K562 (cell line): ENCODE data around the gene HCAR3. TPM values are rescaled to one million over a fixed set of nuclear protein-coding genes. Genes with fewer than 3 reads are reported as not detected.

Source experiments
- ATAC-seq: fragments of 200-7000 bp; cut with Tn5 transposase; 3 replicates; pipeline ENCODE4 v1.9.1; 2020; ENCODE audit warnings: moderate library complexity
- BruUV-seq: library from RNA; stranded (reverse); fragments of 400-500 nt; replicated peaks from 2 replicates; lab custom pipeline; 2021; lab: Mats Ljungman, UMichigan
- CTCF ChIA-PET: fragments of 300-600 bp; formaldehyde crosslinking; extraction: SDS; loops from one replicate; lab custom pipeline; 2021; ENCODE audit warnings: low intra/inter-chr PET ratio; lab: Yijun Ruan, JAX
- POLR2A ChIA-PET: fragments of 300-600, 350-650 bp; sonication (Branson Sonifier 250); formaldehyde crosslinking; extraction: SDS; loops from one replicate; lab custom pipeline; 2021; ENCODE audit warnings: antibody characterized with exemption, inconsistent platforms; lab: Yijun Ruan, JAX
- DNase-seq, 4 experiments: peaks; one replicate each; pipeline versions ENCODE4 v3.0.0 to v3.0.0-alpha.2; 2011 to 2018; ENCODE audit warnings: low spot score in 3 of 4, mixed read lengths in 3 of 4; ENCODE audit errors: extremely low read depth in 1 of 4
- FAIRE-seq: peaks from 2 replicates; lab custom pipeline; 2011; peaks lifted over from hg19 to GRCh38; lab: Jason Lieb, UNC
- H2AFZ ChIP-seq: 2 replicates; pipeline ENCODE4 v1.6.0; 2011; ENCODE audit warnings: low read depth, low read length, control low read depth, inconsistent platforms
- H3K27ac ChIP-seq: fragments of 200-600 bp; 3 replicates; pipeline ENCODE4 v1.8.0; 2011; ENCODE audit warnings: low read depth, mild to moderate bottlenecking, control low read depth, inconsistent platforms, low read length, moderate library complexity, mixed read lengths; ENCODE audit errors: extremely low read depth
- H3K27me3 ChIP-seq, 2 experiments: fragments of 300-600 bp in 1 of 2; 2 replicates in 1 of 2; 3 replicates in 1 of 2; pipeline versions ENCODE4 v1.6.0 to v1.8.0; 2011; ENCODE audit warnings: inconsistent platforms in 2 of 2, low read length in 2 of 2, mild to moderate bottlenecking in 1 of 2, mixed read lengths in 1 of 2, moderate library complexity in 1 of 2; ENCODE audit not compliant: control insufficient read depth in 2 of 2, insufficient read depth in 2 of 2
- H3K36me3 ChIP-seq: fragments of 300-600 bp; 3 replicates; pipeline ENCODE4 v1.8.0; 2011; ENCODE audit warnings: mild to moderate bottlenecking, low read length, inconsistent platforms; ENCODE audit not compliant: control insufficient read depth, insufficient read depth
- H3K4me1 ChIP-seq, 2 experiments: fragments of 200-600 bp in 1 of 2; replicated peaks in 1 of 2; 2 replicates in 1 of 2; 3 replicates in 1 of 2; pipeline versions ENCODE4 v1.5.1 to v1.8.0; 2011; ENCODE audit warnings: inconsistent platforms in 2 of 2, low read length in 2 of 2, mild to moderate bottlenecking in 1 of 2, mixed read lengths in 1 of 2, moderate library complexity in 1 of 2; ENCODE audit not compliant: control insufficient read depth in 2 of 2, insufficient read depth in 2 of 2
- H3K4me2 ChIP-seq: 2 replicates; pipeline ENCODE4 v1.6.1; 2011; ENCODE audit warnings: low read length, control low read depth, inconsistent platforms, mixed read lengths; ENCODE audit not compliant: insufficient read depth
- H3K4me3 ChIP-seq: fragments of 200-600 bp; sonication (generic), shearing (Covaris generic); 2 replicates; pipeline ENCODE4 v1.5.1; 2016; ENCODE audit warnings: control low read depth, inconsistent platforms
- H3K79me2 ChIP-seq: fragments of 200-600 bp; 3 replicates; pipeline ENCODE4 v1.8.0; 2011; ENCODE audit warnings: low read length, inconsistent platforms; ENCODE audit not compliant: control insufficient read depth, insufficient read depth
- H3K9ac ChIP-seq, 2 experiments: 2 replicates each; pipeline versions ENCODE4 v1.6.0 to v1.6.1; 2011; ENCODE audit warnings: low read depth in 2 of 2, low read length in 2 of 2, control low read depth in 1 of 2, inconsistent platforms in 1 of 2, mild to moderate bottlenecking in 1 of 2, mixed read lengths in 1 of 2; ENCODE audit not compliant: insufficient read depth in 1 of 2
- H3K9me1 ChIP-seq: one replicate; pipeline ENCODE4 v1.6.0; 2011; ENCODE audit warnings: inconsistent platforms, mild to moderate bottlenecking, low read length, moderate library complexity; ENCODE audit not compliant: control insufficient read depth, insufficient read depth
- H3K9me3 ChIP-seq: replicated peaks from 2 replicates; pipeline ENCODE4 v1.5.1; 2011; ENCODE audit warnings: low read depth, low read length, inconsistent platforms; ENCODE audit not compliant: control insufficient read depth, insufficient read depth
- H4K20me1 ChIP-seq: replicated peaks from 2 replicates; pipeline ENCODE4 v1.6.1; 2011; ENCODE audit warnings: low read length, inconsistent platforms, mixed read lengths; ENCODE audit not compliant: control insufficient read depth, insufficient read depth
- AFF4 ChIP-seq: sonication (generic); formaldehyde crosslinking; IDR thresholded peaks from 2 replicates; pipeline ENCODE4 v1.8.0; 2023; ENCODE audit warnings: mild to moderate bottlenecking, missing genetic modification reagents
- CREB5 ChIP-seq: fragments of 250-450 bp; sonication (Bioruptor Pico); IDR thresholded peaks from 2 replicates; pipeline ENCODE4 v1.5.0; 2020; ENCODE audit warnings: mild to moderate bottlenecking
- ELK1 ChIP-seq: sonication (generic); formaldehyde crosslinking; IDR thresholded peaks from 2 replicates; pipeline ENCODE4 v1.8.1; 2022; ENCODE audit warnings: missing genetic modification reagents
- LARP7 ChIP-seq: fragments of 450-650 bp; IDR thresholded peaks from 2 replicates; pipeline ENCODE4 v1.6.1; 2016
- MLLT1 ChIP-seq, 2 experiments: fragments of 450-650 bp; IDR thresholded peaks; 2 replicates each; pipeline ENCODE4 v1.6.1; 2016
- NBN ChIP-seq: fragments of 450-650 bp; IDR thresholded peaks from 2 replicates; pipeline ENCODE4 v1.6.1; 2016; ENCODE audit warnings: low read depth, mild to moderate bottlenecking
- RBM39 ChIP-seq: fragments of 200-400 bp; formaldehyde crosslinking; optimal IDR thresholded peaks from 2 replicates; pipeline ENCODE3; 2018; ENCODE audit warnings: low read depth, low read length
- RFX5 ChIP-seq: IDR thresholded peaks from 2 replicates; pipeline ENCODE4 v1.6.1; 2011; ENCODE audit warnings: low read depth, mild to moderate bottlenecking, improper control_type of control experiment, low read length
- SPI1 ChIP-seq: IDR thresholded peaks from 2 replicates; pipeline ENCODE4 v1.6.1; 2011; ENCODE audit warnings: low read depth, low read length, control low read depth, borderline replicate concordance
- THRB ChIP-seq: fragments of 450-650 bp; formaldehyde crosslinking; conservative IDR thresholded peaks from 2 replicates; pipeline ENCODE4 v1.4.0; 2022; ENCODE audit warnings: mild to moderate bottlenecking, missing genetic modification characterization
- ZNF436 ChIP-seq: fragments of 250-450, 450-650 bp; sonication (Bioruptor Pico); formaldehyde crosslinking; IDR thresholded peaks from 2 replicates; pipeline ENCODE4 v1.7.0; 2020; ENCODE audit warnings: mild to moderate bottlenecking
- WGBS: fragments of 100-300 bp; shearing (Covaris generic); methylation state at CpG from one replicate; pipeline ENCODE4 v1.1.6; 2016; ENCODE audit warnings: low coverage, mixed read lengths; ENCODE audit not compliant: insufficient coverage; ENCODE audit errors: missing lambda C conversion rate; 5-methylcytosine and 5-hydroxymethylcytosine counted together
- in situ Hi-C: fragments of 300-500 bp; cut with MboI; formaldehyde crosslinking; loops from 4 replicates; pipeline ENCODE4 v1.15.0; 2018; ENCODE audit warnings: inconsistent platforms, mixed read lengths
- intact Hi-C: fragments of 100-400 bp; cut with micrococcal nuclease; formaldehyde crosslinking; loops from 2 replicates; pipeline ENCODE4 v1.14.2; 2022
- polyA plus RNA-seq, 8 experiments: library from polyadenylated mRNA; depleted of rRNA in 4 of 8; stranded (reverse) in 5 of 8; unstranded in 3 of 8; fragments of >200 nt; fragmentation: Nextera tagmentation in 2 of 8; fragmentation: Illumina TruSeq in 1 of 8; extraction: Ambion mirVana in 2 of 8; extraction: Trizol in 1 of 8; gene quantifications; 2 replicates each; pipeline versions ENCODE4 v1.2.1 to v1.2.3, GENCODE V29; 2011 to 2014; ENCODE audit warnings: inconsistent platforms in 1 of 8, missing spikeins in 1 of 8
- total RNA-seq, 7 experiments: library from RNA; depleted of rRNA in 6 of 7; stranded (reverse); fragments of >200 nt in 6 of 7; fragmentation: Illumina TruSeq in 2 of 7; extraction: Trizol in 2 of 7; gene quantifications; 2 replicates each; pipeline versions ENCODE4 v1.2.1 to v1.2.3, GENCODE V29; 2011 to 2021; ENCODE audit warnings: low replicate concordance in 1 of 7

The HCAR3 gene
- total and polyA plus RNA-seq, 9 of the 15 experiments (the other 6 are each of a cell fraction or from before 2014, with no cell fraction given), result not detected

GRCh38 chr12:122732170-122732569 is 15.6 kb upstream of the HCAR3 start:
- POLR2A ChIA-PET, result no interaction called here
- Histone ChIP-seq H3K9me1 (no peaks in the 10 kb centered on the region), H3K4me1 (peaks cover 0 to 9% of the 10 kb centered on the region in 2 experiments; a peak in 2 of 5 replicates), H3K79me2 (no peaks in the 10 kb centered on the region), H3K4me2 (no peak overlapping the region), H2AFZ (no peak overlapping the region), H3K36me3 (no peaks in the 10 kb centered on the region), H3K27ac (no peak overlapping the region), H3K27me3 (peaks cover 29 to 44% of the 10 kb centered on the region in 2 experiments), H3K9ac (no peak overlapping the region), H3K4me3 (no peak overlapping the region), H3K9me3 (no peaks in the 10 kb centered on the region), H4K20me1 (peaks cover 2% of the 10 kb centered on the region; the same call in 1 of the 2 replicates)
- no peak for DNase-seq
- no peak for FAIRE-seq
- CTCF ChIA-PET, result no interaction called here
- no TSS peak for BruUV-seq
- 33% methylated on average over 3 of the region's 3 CpGs for WGBS
- ATAC-seq, result no peak
- intact Hi-C loops, result no loop called here
- in situ Hi-C loops, result no loop called here
- TF ChIP-seq MLLT1 (IDR thresholded peaks at IDR 0.05) (no peak), ZNF436 (no peak), NBN (no peak), ELK1 (no peak), RFX5 (no peak), CREB5 (CRISPR knock-in tag) (no peak), LARP7 (no peak), SPI1 (no peak), AFF4 (CRISPR knock-in tag) (no peak), THRB (CRISPR knock-in tag) (no peak), RBM39 (no peak)
